HepG2 (cell line): ENCODE measurements around the gene RRM2. TPM values are rescaled to one million over a fixed set of nuclear protein-coding genes. Genes with fewer than 3 reads are reported as not detected.
A peak's percentile ranks its signal among the peaks of the same experiment; 100 is the strongest.

ENCODE experiments used
- ATAC-seq: fragments of 200-7000 bp; cut with Tn5 transposase; 3 replicates; pipeline ENCODE4 v1.9.1; 2020; ENCODE audit warnings: mild to moderate bottlenecking, moderate library complexity
- BruUV-seq: library from RNA; stranded (reverse); fragments of 400-500 nt; replicated peaks from 2 replicates; lab custom pipeline; 2021; lab: Mats Ljungman, UMichigan
- CTCF ChIA-PET: fragments of 300-600 bp; formaldehyde crosslinking; extraction: SDS; loops from one replicate; lab custom pipeline; 2021; ENCODE audit warnings: low total read pairs, inconsistent platforms, low intra/inter-chr PET ratio; lab: Yijun Ruan, JAX
- POLR2A ChIA-PET: fragments of 350-600 bp; sonication (Branson Sonifier 250); formaldehyde crosslinking; loops from one replicate; lab custom pipeline; 2020; ENCODE audit warnings: antibody characterized with exemption, inconsistent platforms; lab: Yijun Ruan, JAX
- DNase-seq: peaks from one replicate; pipeline ENCODE4 v3.0.0-alpha.2; 2015; ENCODE audit warnings: low spot score
- FAIRE-seq: peaks from 3 replicates; lab custom pipeline; 2011; peaks lifted over from hg19 to GRCh38; lab: Jason Lieb, UNC
- H2AFZ ChIP-seq: one replicate; pipeline ENCODE4 v1.6.1; 2011; ENCODE audit warnings: low read length, inconsistent platforms
- H3K27ac ChIP-seq: fragments of 300-600 bp; 3 replicates; pipeline ENCODE4 v1.8.0; 2011; ENCODE audit warnings: mixed run types, mild to moderate bottlenecking, mixed read lengths, low read length, inconsistent platforms; ENCODE audit not compliant: insufficient read depth; ENCODE audit errors: extremely low read length
- H3K27me3 ChIP-seq, 2 experiments: fragments of 200-600 bp in 1 of 2; 2 replicates in 1 of 2; 3 replicates in 1 of 2; pipeline versions ENCODE4 v1.6.0 to v1.8.0; 2011; ENCODE audit warnings: low read length in 2 of 2, mild to moderate bottlenecking in 2 of 2, moderate library complexity in 2 of 2, inconsistent platforms in 1 of 2; ENCODE audit not compliant: insufficient read depth in 2 of 2, control insufficient read depth in 1 of 2
- H3K36me3 ChIP-seq, 2 experiments: fragments of 200-600 bp in 1 of 2; replicated peaks in 1 of 2; 2 replicates in 1 of 2; 3 replicates in 1 of 2; pipeline versions ENCODE4 v1.5.1 to v1.8.0; 2011; ENCODE audit warnings: low read length in 2 of 2, inconsistent platforms in 1 of 2; ENCODE audit not compliant: insufficient read depth in 2 of 2, control insufficient read depth in 1 of 2
- H3K4me1 ChIP-seq: 2 replicates; pipeline ENCODE4 v1.5.1; 2012; ENCODE audit warnings: low read length, inconsistent platforms; ENCODE audit not compliant: insufficient read depth
- H3K4me2 ChIP-seq: 2 replicates; pipeline ENCODE4 v1.6.0; 2011; ENCODE audit warnings: low read depth, low read length, inconsistent platforms
- H3K4me3 ChIP-seq, 3 experiments: fragments of 200-600 bp in 1 of 3; sonication (generic), shearing (Covaris generic) in 1 of 3; replicated peaks in 1 of 3; 2 replicates each; pipeline ENCODE4 v1.5.1; 2011 to 2016; ENCODE audit warnings: low read length in 3 of 3, inconsistent platforms in 2 of 3, low read depth in 2 of 3, mild to moderate bottlenecking in 2 of 3, control low read depth in 1 of 3, mixed read lengths in 1 of 3; ENCODE audit not compliant: insufficient read depth in 1 of 3
- H3K79me2 ChIP-seq: one replicate; pipeline ENCODE4 v1.6.1; 2011; ENCODE audit warnings: low read length, inconsistent platforms; ENCODE audit not compliant: insufficient read depth
- H3K9ac ChIP-seq: 2 replicates; pipeline ENCODE4 v1.6.0; 2011; ENCODE audit warnings: mild to moderate bottlenecking, low read depth, low read length, inconsistent platforms; ENCODE audit not compliant: insufficient read depth
- H3K9me3 ChIP-seq: 2 replicates; pipeline ENCODE4 v1.5.1; 2012; ENCODE audit warnings: mild to moderate bottlenecking, low read length
- H4K20me1 ChIP-seq: 2 replicates; pipeline ENCODE4 v1.6.0; 2011; ENCODE audit warnings: inconsistent platforms, mild to moderate bottlenecking, low read length, moderate library complexity; ENCODE audit not compliant: insufficient read depth
- BCL6 ChIP-seq: IDR thresholded peaks from 2 replicates; pipeline ENCODE4 v1.6.1; 2016; ENCODE audit warnings: missing genetic modification reagents, missing compliant biosample characterization
- GLI4 ChIP-seq: sonication (generic); formaldehyde crosslinking; IDR thresholded peaks from 2 replicates; pipeline ENCODE4 v1.5.1; 2020; ENCODE audit warnings: missing genetic modification reagents, mild to moderate bottlenecking, moderate library complexity, borderline replicate concordance
- JDP2 ChIP-seq: sonication (generic); formaldehyde crosslinking; IDR thresholded peaks from 2 replicates; pipeline ENCODE4 v1.8.1; 2022; ENCODE audit warnings: missing genetic modification reagents, borderline replicate concordance
- MTA3 ChIP-seq: sonication (generic); formaldehyde crosslinking; IDR thresholded peaks from 2 replicates; pipeline ENCODE4 v1.4.0; 2020; ENCODE audit warnings: missing genetic modification reagents
- MTF1 ChIP-seq: sonication (generic); formaldehyde crosslinking; IDR thresholded peaks from 2 replicates; pipeline ENCODE4 v1.5.0; 2020; ENCODE audit warnings: missing genetic modification reagents
- NRL ChIP-seq: sonication (generic); formaldehyde crosslinking; IDR thresholded peaks from 2 replicates; pipeline ENCODE4 v1.5.0; 2020; ENCODE audit warnings: missing genetic modification reagents, mild to moderate bottlenecking, moderate library complexity, borderline replicate concordance
- SMAD1 ChIP-seq: sonication (generic); formaldehyde crosslinking; IDR thresholded peaks from 2 replicates; pipeline ENCODE4 v1.4.0; 2020; ENCODE audit warnings: missing genetic modification reagents, low read depth, mild to moderate bottlenecking, borderline replicate concordance
- SMAD9 ChIP-seq: sonication (generic); formaldehyde crosslinking; IDR thresholded peaks from 2 replicates; pipeline ENCODE4 v1.5.1; 2020; ENCODE audit warnings: mild to moderate bottlenecking, missing genetic modification reagents
- SMC3 ChIP-seq: IDR thresholded peaks from 2 replicates; pipeline ENCODE4 v1.6.1; 2011; ENCODE audit warnings: low read length, improper control_type of control experiment
- TRAFD1 ChIP-seq: sonication (generic); formaldehyde crosslinking; IDR thresholded peaks from 2 replicates; pipeline ENCODE4 v1.5.1; 2020; ENCODE audit warnings: missing genetic modification reagents, mild to moderate bottlenecking, borderline replicate concordance
- YY1 ChIP-seq: IDR thresholded peaks from 2 replicates; pipeline ENCODE4 v1.6.1; 2011; ENCODE audit warnings: low read length, low read depth, moderate library complexity, mild to moderate bottlenecking; ENCODE audit not compliant: insufficient read depth, insufficient replicate concordance
- ZNF264 ChIP-seq: sonication (generic); formaldehyde crosslinking; IDR thresholded peaks from 2 replicates; pipeline ENCODE4 v1.4.0; 2020; ENCODE audit warnings: missing genetic modification reagents
- ZNF382 ChIP-seq: sonication (generic); formaldehyde crosslinking; IDR thresholded peaks from 2 replicates; pipeline ENCODE4 v1.5.0; 2020; ENCODE audit warnings: missing genetic modification reagents, mild to moderate bottlenecking, borderline replicate concordance
- ZNF44 ChIP-seq: sonication (generic); formaldehyde crosslinking; IDR thresholded peaks from 2 replicates; pipeline ENCODE4 v1.5.1; 2020; ENCODE audit warnings: mild to moderate bottlenecking, missing genetic modification reagents
- ZNF510 ChIP-seq: sonication (generic); formaldehyde crosslinking; IDR thresholded peaks from 2 replicates; pipeline ENCODE4 v1.4.0; 2020; ENCODE audit warnings: low read depth, mild to moderate bottlenecking, missing genetic modification reagents
- ZNF512B ChIP-seq: sonication (generic); formaldehyde crosslinking; IDR thresholded peaks from 2 replicates; pipeline ENCODE4 v1.5.1; 2020; ENCODE audit warnings: missing genetic modification reagents, mild to moderate bottlenecking, borderline replicate concordance
- ZNF770 ChIP-seq: sonication (generic); formaldehyde crosslinking; IDR thresholded peaks from 2 replicates; pipeline ENCODE4 v1.5.0; 2020; ENCODE audit warnings: mild to moderate bottlenecking, missing genetic modification reagents
- WGBS: methylation state at CpG from one replicate; pipeline ENCODE4 v1.1.6; 2017; ENCODE audit warnings: low lambda C conversion rate; 5-methylcytosine and 5-hydroxymethylcytosine counted together
- in situ Hi-C: cut with HindIII; loops from 2 replicates; pipeline ENCODE4 v1.10.0; 2017; ENCODE audit warnings: low pct_unique_long_range_greater_than_20kb; ENCODE audit not compliant: extremely low pct_ligation_motif_present
- intact Hi-C: fragments of 100-400 bp; cut with micrococcal nuclease; formaldehyde crosslinking; loops from one replicate; pipeline ENCODE4 v1.10.0; 2022; ENCODE audit not compliant: unreplicated experiment
- polyA plus RNA-seq, 8 experiments: library from polyadenylated mRNA; depleted of rRNA in 3 of 8; stranded (reverse) in 7 of 8; unstranded in 1 of 8; fragments of >200 nt; fragmentation: Illumina TruSeq in 4 of 8; extraction: Trizol in 4 of 8; gene quantifications; 2 replicates each; pipeline versions ENCODE4 v1.2.1 to v1.2.3, GENCODE V29; 2011 to 2016; ENCODE audit warnings: low read depth in 4 of 8, missing spikeins in 1 of 8, mixed read lengths in 1 of 8; ENCODE audit not compliant: insufficient read depth in 1 of 8
- total RNA-seq, 5 experiments: library from RNA; depleted of rRNA; stranded (reverse); fragments of >200 nt; fragmentation: Illumina TruSeq; extraction: Trizol; gene quantifications; 2 replicates each; pipeline ENCODE4 v1.2.3, GENCODE V29; 2016; ENCODE audit warnings: low read depth in 1 of 5

RRM2 gene
- total and polyA plus RNA-seq, 2 of the 13 experiments (the other 11 are each of a cell fraction or from before 2014, with no cell fraction given), result 31.3 to 150 TPM

- Histone ChIP-seq H3K79me2 (peaks cover 40% of the 10 kb centered on the region), H3K4me1 (peaks cover 65% of the 10 kb centered on the region), H3K27ac (peak overlapping the region; percentile 92), H4K20me1 (no peaks in the 10 kb centered on the region), H3K9ac (peak overlapping the region; percentile 93), H2AFZ (no peak overlapping the region), H3K9me3 (no peaks in the 10 kb centered on the region), H3K27me3 (no peaks in the 10 kb centered on the region), H3K4me2 (peak overlapping the region; percentile 98), H3K4me3 (peak overlapping the region; percentile 70 to 99 (median 93)), H3K36me3 (peaks cover 4 to 11% of the 10 kb centered on the region in 2 experiments)
- 3% methylated on average over 13 of the region's 13 CpGs for WGBS
- intact Hi-C loops, result loop anchor here (1.0 to 10.0 kb wide), 4 partner anchors 49 to 284 kb away; partner anchors contain the start of gene GRHL1
- in situ Hi-C loops, result loop anchor here (5.0 kb wide), 1 partner anchor 316 kb away; no protein-coding TSS in a partner anchor
- ATAC-seq, result no peak
- ChIA-PET CTCF (no interaction called here), POLR2A (interaction anchor here (0.8 to 1.1 kb wide), 2 partner anchors 277 to 328 kb away, joined by 3 read pairs; partner anchors contain the start of gene TAF1B)
- no peak for FAIRE-seq
- DNase-seq, result peak; percentile 72
- no TSS peak for BruUV-seq
- TF ChIP-seq ZNF382 (CRISPR knock-in tag) (no peak), YY1 (peak; percentile 3), ZNF770 (CRISPR knock-in tag) (no peak), ZNF264 (CRISPR knock-in tag) (0 out of 2 replicates have a peak, but pooled peaks have one; percentile 18), BCL6 (CRISPR knock-in tag) (no peak), MTA3 (no peak), ZNF44 (CRISPR knock-in tag) (no peak), GLI4 (no peak), ZNF512B (0 out of 2 replicates have a peak, but pooled peaks have one; percentile 23), SMAD1 (no peak), ZNF510 (CRISPR knock-in tag) (no peak; the same call in 1 of the 2 replicates), SMC3 (no peak), JDP2 (CRISPR knock-in tag) (no peak), TRAFD1 (peak; percentile 65; the same call in 1 of the 2 replicates), NRL (no peak), SMAD9 (CRISPR knock-in tag) (no peak), MTF1 (no peak)
Measured at GRCh38 chr2:10120877-10121574, 1.5 kb upstream of the RRM2 start.
